GM23248 (cell line): ENCODE measurements around the gene CASZ1.

Experiments
- EZH2 ChIP-seq: fragments of 200-600 bp; sonication (generic); IDR thresholded peaks from 2 replicates; pipeline ENCODE4 v1.6.1; 2018; ENCODE audit warnings: antibody characterized with exemption, mild to moderate bottlenecking; ENCODE audit not compliant: insufficient read depth, poor library complexity, severe bottlenecking
- EZH2phosphoT487 ChIP-seq: fragments of 200-600 bp; sonication (generic); IDR thresholded peaks from 2 replicates; pipeline ENCODE4 v1.6.1; 2018; ENCODE audit warnings: antibody characterized with exemption, moderate library complexity, mild to moderate bottlenecking, low read depth; ENCODE audit not compliant: insufficient read depth

GRCh38 chr1:10639011-10639774, 157.3 kb downstream of the CASZ1 start:
- TF ChIP-seq EZH2 = no peak
- TF ChIP-seq EZH2phosphoT487 = no peak
